SK-N-SH treated with all-trans-retinoic acid at 6 μM for 48 hours (cell line): Measurements from ENCODE around the gene MTMR10.

Source experiments
- CREB5 ChIP-seq: fragments of 250-450 bp; sonication (Bioruptor Pico); IDR thresholded peaks from 2 replicates; pipeline ENCODE4 v1.5.1; 2020; ENCODE audit warnings: low read depth, mild to moderate bottlenecking, moderate library complexity
- SNAI2 ChIP-seq: fragments of 250-450 bp; sonication (Bioruptor Pico); IDR thresholded peaks from 2 replicates; pipeline ENCODE4 v1.5.0; 2020; ENCODE audit warnings: mild to moderate bottlenecking, moderate library complexity
- ZFP30 ChIP-seq: fragments of 450-650 bp; formaldehyde crosslinking; IDR thresholded peaks from 2 replicates; pipeline ENCODE4 v1.5.0; 2022; ENCODE audit warnings: mild to moderate bottlenecking, moderate library complexity
- TF ChIP-seq, protein P1 (sequence below): fragments of 250-450 bp; sonication (Bioruptor Pico); IDR thresholded peaks from 2 replicates; pipeline ENCODE4 v1.8.0; 2020; ENCODE audit warnings: mild to moderate bottlenecking, moderate library complexity, borderline replicate concordance

DNA sequence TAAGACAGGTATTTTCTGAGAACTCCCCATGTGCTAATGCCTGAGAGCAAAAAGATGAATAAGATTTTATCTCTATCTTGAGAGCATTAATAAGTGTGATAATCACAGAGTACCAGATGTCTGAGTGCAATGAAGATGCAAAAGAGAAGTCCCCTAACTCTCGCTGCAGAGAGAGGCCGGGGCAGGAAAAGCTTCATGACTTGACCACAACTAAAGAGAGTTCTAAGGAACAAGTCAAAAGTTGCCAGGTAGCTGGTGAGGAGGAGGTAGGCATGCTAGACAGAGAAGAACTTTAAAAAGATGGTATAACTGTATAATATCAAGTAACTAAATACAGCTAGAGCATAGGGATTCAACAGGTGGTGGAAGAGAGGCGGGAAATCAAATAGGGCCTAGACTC, 28.8 kb downstream of the MTMR10 start:
- TF ChIP-seq, protein P1, sequence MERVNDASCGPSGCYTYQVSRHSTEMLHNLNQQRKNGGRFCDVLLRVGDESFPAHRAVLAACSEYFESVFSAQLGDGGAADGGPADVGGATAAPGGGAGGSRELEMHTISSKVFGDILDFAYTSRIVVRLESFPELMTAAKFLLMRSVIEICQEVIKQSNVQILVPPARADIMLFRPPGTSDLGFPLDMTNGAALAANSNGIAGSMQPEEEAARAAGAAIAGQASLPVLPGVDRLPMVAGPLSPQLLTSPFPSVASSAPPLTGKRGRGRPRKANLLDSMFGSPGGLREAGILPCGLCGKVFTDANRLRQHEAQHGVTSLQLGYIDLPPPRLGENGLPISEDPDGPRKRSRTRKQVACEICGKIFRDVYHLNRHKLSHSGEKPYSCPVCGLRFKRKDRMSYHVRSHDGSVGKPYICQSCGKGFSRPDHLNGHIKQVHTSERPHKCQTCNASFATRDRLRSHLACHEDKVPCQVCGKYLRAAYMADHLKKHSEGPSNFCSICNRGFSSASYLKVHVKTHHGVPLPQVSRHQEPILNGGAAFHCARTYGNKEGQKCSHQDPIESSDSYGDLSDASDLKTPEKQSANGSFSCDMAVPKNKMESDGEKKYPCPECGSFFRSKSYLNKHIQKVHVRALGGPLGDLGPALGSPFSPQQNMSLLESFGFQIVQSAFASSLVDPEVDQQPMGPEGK (CRISPR knock-in tag): no peak
- no peak for TF ChIP-seq SNAI2 (CRISPR knock-in tag)
- no peak for TF ChIP-seq CREB5
- no peak for TF ChIP-seq ZFP30
